HepG2 (cell line): Measurements from ENCODE around the gene SYDE2. TPM values are rescaled to one million over a fixed set of nuclear protein-coding genes. Genes with fewer than 3 reads are reported as not detected.
"Not testable (repeated sequence)": the region's sequence is repeated elsewhere in the genome, so short reads cannot be mapped to it uniquely, and the experiment has no call there.

ENCODE experiments used
- ATAC-seq: fragments of 200-7000 bp; cut with Tn5 transposase; 3 replicates; pipeline ENCODE4 v1.9.1; 2020; ENCODE audit warnings: mild to moderate bottlenecking, moderate library complexity
- BruUV-seq: library from RNA; stranded (reverse); fragments of 400-500 nt; replicated peaks from 2 replicates; lab custom pipeline; 2021; lab: Mats Ljungman, UMichigan
- CTCF ChIA-PET: fragments of 300-600 bp; formaldehyde crosslinking; extraction: SDS; loops from one replicate; lab custom pipeline; 2021; ENCODE audit warnings: low total read pairs, inconsistent platforms, low intra/inter-chr PET ratio; lab: Yijun Ruan, JAX
- POLR2A ChIA-PET: fragments of 350-600 bp; sonication (Branson Sonifier 250); formaldehyde crosslinking; loops from one replicate; lab custom pipeline; 2020; ENCODE audit warnings: antibody characterized with exemption, inconsistent platforms; lab: Yijun Ruan, JAX
- DNase-seq: peaks from one replicate; pipeline ENCODE4 v3.0.0-alpha.2; 2015; ENCODE audit warnings: low spot score
- FAIRE-seq: peaks from 3 replicates; lab custom pipeline; 2011; peaks lifted over from hg19 to GRCh38; lab: Jason Lieb, UNC
- H2AFZ ChIP-seq: one replicate; pipeline ENCODE4 v1.6.1; 2011; ENCODE audit warnings: low read length, inconsistent platforms
- H3K27ac ChIP-seq: fragments of 300-600 bp; 3 replicates; pipeline ENCODE4 v1.8.0; 2011; ENCODE audit warnings: mixed run types, mild to moderate bottlenecking, mixed read lengths, low read length, inconsistent platforms; ENCODE audit not compliant: insufficient read depth; ENCODE audit errors: extremely low read length
- H3K27me3 ChIP-seq, 2 experiments: fragments of 200-600 bp in 1 of 2; 2 replicates in 1 of 2; 3 replicates in 1 of 2; pipeline versions ENCODE4 v1.6.0 to v1.8.0; 2011; ENCODE audit warnings: low read length in 2 of 2, mild to moderate bottlenecking in 2 of 2, moderate library complexity in 2 of 2, inconsistent platforms in 1 of 2; ENCODE audit not compliant: insufficient read depth in 2 of 2, control insufficient read depth in 1 of 2
- H3K36me3 ChIP-seq, 2 experiments: fragments of 200-600 bp in 1 of 2; replicated peaks in 1 of 2; 2 replicates in 1 of 2; 3 replicates in 1 of 2; pipeline versions ENCODE4 v1.5.1 to v1.8.0; 2011; ENCODE audit warnings: low read length in 2 of 2, inconsistent platforms in 1 of 2; ENCODE audit not compliant: insufficient read depth in 2 of 2, control insufficient read depth in 1 of 2
- H3K4me1 ChIP-seq: 2 replicates; pipeline ENCODE4 v1.5.1; 2012; ENCODE audit warnings: low read length, inconsistent platforms; ENCODE audit not compliant: insufficient read depth
- H3K4me2 ChIP-seq: 2 replicates; pipeline ENCODE4 v1.6.0; 2011; ENCODE audit warnings: low read depth, low read length, inconsistent platforms
- H3K4me3 ChIP-seq, 3 experiments: fragments of 200-600 bp in 1 of 3; sonication (generic), shearing (Covaris generic) in 1 of 3; replicated peaks in 1 of 3; 2 replicates each; pipeline ENCODE4 v1.5.1; 2011 to 2016; ENCODE audit warnings: low read length in 3 of 3, inconsistent platforms in 2 of 3, low read depth in 2 of 3, mild to moderate bottlenecking in 2 of 3, control low read depth in 1 of 3, mixed read lengths in 1 of 3; ENCODE audit not compliant: insufficient read depth in 1 of 3
- H3K79me2 ChIP-seq: one replicate; pipeline ENCODE4 v1.6.1; 2011; ENCODE audit warnings: low read length, inconsistent platforms; ENCODE audit not compliant: insufficient read depth
- H3K9ac ChIP-seq: 2 replicates; pipeline ENCODE4 v1.6.0; 2011; ENCODE audit warnings: mild to moderate bottlenecking, low read depth, low read length, inconsistent platforms; ENCODE audit not compliant: insufficient read depth
- H3K9me3 ChIP-seq: 2 replicates; pipeline ENCODE4 v1.5.1; 2012; ENCODE audit warnings: mild to moderate bottlenecking, low read length
- H4K20me1 ChIP-seq: 2 replicates; pipeline ENCODE4 v1.6.0; 2011; ENCODE audit warnings: inconsistent platforms, mild to moderate bottlenecking, low read length, moderate library complexity; ENCODE audit not compliant: insufficient read depth
- FOXK1 ChIP-seq: sonication (generic); formaldehyde crosslinking; IDR thresholded peaks from 2 replicates; pipeline ENCODE4 v1.4.0; 2020; ENCODE audit warnings: low read depth, missing genetic modification reagents, borderline replicate concordance
- MZF1 ChIP-seq: sonication (generic); formaldehyde crosslinking; IDR thresholded peaks from 2 replicates; pipeline ENCODE4 v1.8.1; 2023; ENCODE audit warnings: mild to moderate bottlenecking, missing genetic modification reagents, borderline replicate concordance
- TEAD3 ChIP-seq: optimal IDR thresholded peaks from 2 replicates; pipeline ENCODE3; 2016; ENCODE audit warnings: borderline replicate concordance
- WGBS: methylation state at CpG from one replicate; pipeline ENCODE4 v1.1.6; 2017; ENCODE audit warnings: low lambda C conversion rate; 5-methylcytosine and 5-hydroxymethylcytosine counted together
- in situ Hi-C: cut with HindIII; loops from 2 replicates; pipeline ENCODE4 v1.10.0; 2017; ENCODE audit warnings: low pct_unique_long_range_greater_than_20kb; ENCODE audit not compliant: extremely low pct_ligation_motif_present
- intact Hi-C: fragments of 100-400 bp; cut with micrococcal nuclease; formaldehyde crosslinking; loops from one replicate; pipeline ENCODE4 v1.10.0; 2022; ENCODE audit not compliant: unreplicated experiment
- polyA plus RNA-seq, 8 experiments: library from polyadenylated mRNA; depleted of rRNA in 3 of 8; stranded (reverse) in 7 of 8; unstranded in 1 of 8; fragments of >200 nt; fragmentation: Illumina TruSeq in 4 of 8; extraction: Trizol in 4 of 8; gene quantifications; 2 replicates each; pipeline versions ENCODE4 v1.2.1 to v1.2.3, GENCODE V29; 2011 to 2016; ENCODE audit warnings: low read depth in 4 of 8, missing spikeins in 1 of 8, mixed read lengths in 1 of 8; ENCODE audit not compliant: insufficient read depth in 1 of 8
- total RNA-seq, 5 experiments: library from RNA; depleted of rRNA; stranded (reverse); fragments of >200 nt; fragmentation: Illumina TruSeq; extraction: Trizol; gene quantifications; 2 replicates each; pipeline ENCODE4 v1.2.3, GENCODE V29; 2016; ENCODE audit warnings: low read depth in 1 of 5

Gene SYDE2
- total and polyA plus RNA-seq, 2 of the 13 experiments (the other 11 are each of a cell fraction or from before 2014, with no cell fraction given): 1.8 to 5.3 TPM

DNA sequence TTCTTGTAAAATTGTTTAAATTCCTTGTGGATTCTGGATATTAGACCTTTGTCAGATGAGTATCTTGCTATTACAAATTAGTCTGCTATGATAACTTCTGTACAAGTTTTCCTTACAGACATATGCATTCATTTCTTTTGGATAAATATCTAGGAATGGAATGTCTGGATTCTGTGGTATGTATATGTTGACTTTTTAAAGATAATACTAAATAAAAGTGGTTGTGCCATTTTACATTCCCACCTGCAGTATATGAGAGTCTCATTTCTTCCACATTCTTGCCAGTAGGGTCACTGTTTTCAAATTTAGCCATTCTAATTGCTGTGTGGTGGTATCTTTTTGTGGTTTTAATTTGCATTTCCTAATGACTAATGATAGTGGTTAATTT lies 53.9 kb downstream of the SYDE2 start:
- FAIRE-seq (no peak), ATAC-seq (peak; percentile 67), DNase-seq (peak; percentile 24)
- Histone ChIP-seq H3K4me3 (no peak overlapping the region), H3K9ac (no peak overlapping the region), H3K36me3 (no peaks in the 10 kb centered on the region), H4K20me1 (no peaks in the 10 kb centered on the region), H3K27me3 (no peaks in the 10 kb centered on the region), H3K4me2 (no peak overlapping the region), H3K4me1 (peaks cover 16% of the 10 kb centered on the region), H3K27ac (no peak overlapping the region), H3K79me2 (no peaks in the 10 kb centered on the region), H3K9me3 (no peaks in the 10 kb centered on the region), H2AFZ (no peak overlapping the region)
- CTCF ChIA-PET: no interaction called here
- no TSS peak for BruUV-seq
- TF ChIP-seq MZF1 (CRISPR knock-in tag): no peak
- TF ChIP-seq FOXK1: no peak
- TF ChIP-seq TEAD3 (CRISPR knock-in tag): peak; percentile 83
- intact Hi-C loops: no loop called here
- POLR2A ChIA-PET: no interaction called here
- in situ Hi-C loops: no loop called here

DNA sequence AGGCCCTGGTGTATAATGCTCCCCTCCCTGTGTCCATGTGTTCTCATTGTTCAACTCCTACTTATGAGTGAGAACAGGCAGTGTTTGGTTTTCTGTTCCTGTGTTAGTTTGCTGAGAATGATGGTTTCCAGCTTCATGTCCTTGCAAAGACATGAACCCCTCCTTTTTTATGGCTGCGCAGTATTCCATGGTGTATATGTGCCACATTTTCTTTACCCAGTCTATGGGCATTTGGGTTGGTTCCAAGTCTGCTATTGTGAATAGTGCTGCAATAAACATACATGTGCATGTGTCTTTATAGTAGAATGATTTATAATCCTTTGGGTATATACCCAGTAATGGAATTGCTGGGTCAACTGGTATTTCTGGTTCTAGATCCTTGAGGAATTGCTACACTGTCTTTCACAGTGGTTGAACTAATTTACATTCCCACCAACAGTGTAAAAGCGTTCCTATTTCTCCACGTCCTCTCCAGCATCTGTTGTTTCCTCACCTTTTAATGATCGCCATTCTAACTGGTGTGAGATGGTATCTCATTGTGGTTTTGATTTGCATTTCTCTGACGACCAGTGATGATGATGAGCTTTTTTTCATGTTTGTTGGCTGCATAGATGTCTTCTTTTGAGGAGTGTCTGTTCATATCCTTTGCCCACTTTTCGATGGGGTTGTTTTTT lies 54.4 kb downstream of the SYDE2 start:
- BruUV-seq: not testable (repeated sequence)

More for the DNA sequence above, 54.4 kb downstream of the SYDE2 start:
- peaks cover 13% of the 10 kb centered on the region for H3K4me1 ChIP-seq
- 61% methylated on average over 6 of the region's 6 CpGs for WGBS
- H3K36me3 ChIP-seq, DNase-seq, H2AFZ ChIP-seq, FAIRE-seq, H4K20me1 ChIP-seq, in situ Hi-C loops, ATAC-seq, H3K4me2 ChIP-seq, H3K9ac ChIP-seq, H3K27me3 ChIP-seq, H3K9me3 ChIP-seq, POLR2A ChIA-PET, H3K27ac ChIP-seq, CTCF ChIA-PET, H3K4me3 ChIP-seq, H3K79me2 ChIP-seq, intact Hi-C loops: not testable (repeated sequence)
